IMR-90 (cell line): ENCODE data around the gene NRM. TPM values are rescaled to one million over a fixed set of nuclear protein-coding genes. Genes with fewer than 3 reads are reported as not detected.
A peak's percentile ranks its signal among the peaks of the same experiment; 100 is the strongest.

Source experiments
- ATAC-seq: fragments of 200-7000 bp; cut with Tn5 transposase; 2 replicates; pipeline ENCODE4 v1.9.1; 2020; ENCODE audit warnings: low read depth, mild to moderate bottlenecking, moderate library complexity
- BruUV-seq: library from RNA; stranded (reverse); fragments of 400-500 nt; replicated peaks from 2 replicates; lab custom pipeline; 2021; lab: Mats Ljungman, UMichigan
- CTCF ChIA-PET: fragments of 300-600 bp; formaldehyde crosslinking; extraction: SDS; loops from one replicate; lab custom pipeline; 2021; ENCODE audit warnings: antibody characterized with exemption; lab: Yijun Ruan, JAX
- POLR2A ChIA-PET: fragments of 300-600 bp; sonication (Branson Sonifier 250); formaldehyde crosslinking; loops from one replicate; lab custom pipeline; 2022; ENCODE audit warnings: antibody characterized with exemption; ENCODE audit not compliant: unreplicated experiment; lab: Charles Lee
- DNase-seq: peaks from one replicate; pipeline ENCODE4 v3.0.0; 2013
- H2AFZ ChIP-seq: replicated peaks from 2 replicates; pipeline ENCODE3; 2013; ENCODE audit warnings: low read length, mild to moderate bottlenecking; ENCODE audit not compliant: poor library complexity
- H2AK5ac ChIP-seq: 2 replicates; pipeline ENCODE4 v1.6.1; 2013; ENCODE audit warnings: low read depth, low read length, inconsistent platforms
- H2AK9ac ChIP-seq: replicated peaks from 2 replicates; pipeline ENCODE3; 2013; ENCODE audit warnings: mild to moderate bottlenecking, low read depth, low read length, moderate library complexity; ENCODE audit not compliant: poor library complexity
- H2BK120ac ChIP-seq: 2 replicates; pipeline ENCODE4 v1.6.1; 2013; ENCODE audit warnings: low read depth, low read length, inconsistent platforms
- H2BK15ac ChIP-seq: 3 replicates; pipeline ENCODE4 v1.6.1; 2013; ENCODE audit warnings: low read depth, low read length, inconsistent platforms
- H2BK20ac ChIP-seq: 2 replicates; pipeline ENCODE4 v1.6.1; 2013; ENCODE audit warnings: low read depth, mild to moderate bottlenecking, inconsistent platforms, low read length, moderate library complexity
- H2BK5ac ChIP-seq: 2 replicates; pipeline ENCODE4 v1.6.1; 2013; ENCODE audit warnings: mild to moderate bottlenecking, low read depth, low read length, inconsistent platforms; ENCODE audit not compliant: poor library complexity, severe bottlenecking
- H3K14ac ChIP-seq: replicated peaks from 2 replicates; pipeline ENCODE4 v1.6.1; 2013; ENCODE audit warnings: low read depth, low read length, inconsistent platforms
- H3K18ac ChIP-seq: 2 replicates; pipeline ENCODE4 v1.6.1; 2013; ENCODE audit warnings: low read depth, low read length, control low read depth
- H3K23ac ChIP-seq: 2 replicates; pipeline ENCODE4 v1.6.1; 2013; ENCODE audit warnings: low read depth, low read length, inconsistent platforms
- H3K27ac ChIP-seq: 2 replicates; pipeline ENCODE4 v1.5.1; 2013; ENCODE audit warnings: mild to moderate bottlenecking, control low read depth, low read length; ENCODE audit not compliant: insufficient read depth
- H3K27me3 ChIP-seq: 2 replicates; pipeline ENCODE4 v1.6.1; 2013; ENCODE audit warnings: low read length; ENCODE audit not compliant: control insufficient read depth, insufficient read depth
- H3K36me3 ChIP-seq: 2 replicates; pipeline ENCODE4 v1.6.1; 2013; ENCODE audit warnings: low read length, mixed read lengths; ENCODE audit not compliant: control insufficient read depth, insufficient read depth
- H3K4ac ChIP-seq: 2 replicates; pipeline ENCODE4 v1.6.1; 2013; ENCODE audit warnings: low read depth, low read length, inconsistent platforms
- H3K4me1 ChIP-seq: 2 replicates; pipeline ENCODE4 v1.6.1; 2013; ENCODE audit warnings: low read length, mixed read lengths; ENCODE audit not compliant: control insufficient read depth, insufficient read depth
- H3K4me2 ChIP-seq: 2 replicates; pipeline ENCODE4 v1.6.1; 2013; ENCODE audit warnings: low read depth, mild to moderate bottlenecking, control low read depth, low read length, moderate library complexity
- H3K4me3 ChIP-seq: 2 replicates; pipeline ENCODE4 v1.5.1; 2013; ENCODE audit warnings: low read depth, mild to moderate bottlenecking, control low read depth, low read length, moderate library complexity; ENCODE audit not compliant: insufficient read depth
- H3K56ac ChIP-seq: 2 replicates; pipeline ENCODE4 v1.6.1; 2013; ENCODE audit warnings: low read length, inconsistent platforms; ENCODE audit not compliant: insufficient read depth; ENCODE audit errors: extremely low read depth
- H3K79me1 ChIP-seq, 2 experiments: 2 replicates each; pipeline ENCODE4 v1.6.1; 2013; ENCODE audit warnings: low read length in 2 of 2, inconsistent platforms in 1 of 2, low read depth in 1 of 2
- H3K9ac ChIP-seq: 2 replicates; pipeline ENCODE4 v1.6.1; 2013; ENCODE audit warnings: low read depth, low read length, control low read depth
- H3K9me1 ChIP-seq: 2 replicates; pipeline ENCODE4 v1.6.1; 2013; ENCODE audit warnings: low read length, inconsistent platforms; ENCODE audit not compliant: insufficient read depth
- H3K9me3 ChIP-seq: 2 replicates; pipeline ENCODE4 v1.6.1; 2013; ENCODE audit warnings: low read length; ENCODE audit not compliant: control insufficient read depth, insufficient read depth
- H4K20me1 ChIP-seq: 2 replicates; pipeline ENCODE4 v1.6.1; 2013; ENCODE audit warnings: low read length, inconsistent platforms; ENCODE audit not compliant: insufficient read depth
- H4K5ac ChIP-seq: 2 replicates; pipeline ENCODE4 v1.6.1; 2013; ENCODE audit warnings: mild to moderate bottlenecking, low read depth, low read length, control low read depth
- H4K8ac ChIP-seq, 2 experiments: 2 replicates each; pipeline ENCODE4 v1.6.1; 2013; ENCODE audit warnings: low read depth in 2 of 2, low read length in 2 of 2, control low read depth in 1 of 2, inconsistent platforms in 1 of 2
- H4K91ac ChIP-seq: 2 replicates; pipeline ENCODE4 v1.6.1; 2013; ENCODE audit warnings: low read depth, low read length, inconsistent platforms; ENCODE audit not compliant: insufficient read depth
- BHLHE40 ChIP-seq: fragments of 150-350 bp; IDR thresholded peaks from 2 replicates; pipeline ENCODE4 v1.6.1; 2016; ENCODE audit warnings: mild to moderate bottlenecking, low read depth, low read length
- CEBPB ChIP-seq: IDR thresholded peaks from 2 replicates; pipeline ENCODE4 v1.6.1; 2012; ENCODE audit warnings: low read depth, low read length, improper control_type of control experiment
- CHD1 ChIP-seq: IDR thresholded peaks from 2 replicates; pipeline ENCODE4 v1.6.1; 2012; ENCODE audit warnings: low read depth, low read length, improper control_type of control experiment
- MAFK ChIP-seq: IDR thresholded peaks from 2 replicates; pipeline ENCODE4 v1.6.1; 2012; ENCODE audit warnings: low read depth, low read length, improper control_type of control experiment
- MAZ ChIP-seq: IDR thresholded peaks from 2 replicates; pipeline ENCODE4 v1.6.1; 2012; ENCODE audit warnings: low read depth, mild to moderate bottlenecking, low read length, improper control_type of control experiment, moderate library complexity, borderline replicate concordance
- MXI1 ChIP-seq: IDR thresholded peaks from 2 replicates; pipeline ENCODE4 v1.6.1; 2012; ENCODE audit warnings: low read depth, mild to moderate bottlenecking, low read length, moderate library complexity, borderline replicate concordance
- POLR2A ChIP-seq: IDR thresholded peaks from 2 replicates; pipeline ENCODE4 v1.6.1; 2012; ENCODE audit warnings: mild to moderate bottlenecking, low read depth, low read length
- SMC3 ChIP-seq: fragments of 150-350 bp; IDR thresholded peaks from 2 replicates; pipeline ENCODE4 v1.6.1; 2016; ENCODE audit warnings: low read depth, mild to moderate bottlenecking, antibody characterized with exemption, low read length, moderate library complexity
- WGBS, 2 experiments: methylation state at CpG; one replicate each; pipeline versions ENCODE4 v1.1.5 to v1.1.7; 2013; ENCODE audit warnings: missing lambda C conversion rate in 2 of 2; ENCODE audit not compliant: insufficient read length in 1 of 2; ENCODE audit errors: extremely low coverage in 2 of 2; 5-methylcytosine and 5-hydroxymethylcytosine counted together
- dilution Hi-C: fragments of 300-500 bp; cut with HindIII; formaldehyde crosslinking; loops from one replicate; pipeline ENCODE4 v1.14.3; 2018; ENCODE audit warnings: low sequenced_read_pairs; ENCODE audit not compliant: unreplicated experiment
- in situ Hi-C: fragments of 300-500 bp; cut with MboI; formaldehyde crosslinking; loops from 3 replicates; pipeline ENCODE4 v1.14.3; 2019; ENCODE audit warnings: low sequenced_read_pairs, inconsistent platforms, mixed read lengths
- intact Hi-C: fragments of 100-400 bp; cut with micrococcal nuclease; formaldehyde crosslinking; loops from 2 replicates; pipeline ENCODE4 v1.10.0; 2022
- polyA plus RNA-seq, 3 experiments: library from polyadenylated mRNA; depleted of rRNA; stranded (reverse); fragments of >200 nt; gene quantifications; 2 replicates each; pipeline ENCODE4 v1.2.3, GENCODE V29; 2012; ENCODE audit warnings: low replicate concordance in 1 of 3
- total RNA-seq: library from RNA; depleted of rRNA; stranded (reverse); fragments of >200 nt; gene quantifications from 2 replicates; pipeline ENCODE4 v1.2.3, GENCODE V29; 2012
- TF ChIP-seq, protein P1 (sequence below): fragments of 150-350 bp; IDR thresholded peaks from 2 replicates; pipeline ENCODE4 v1.6.1; 2016; ENCODE audit warnings: low read depth, mild to moderate bottlenecking, low read length, moderate library complexity, borderline replicate concordance
- TF ChIP-seq, protein P2 (sequence below): fragments of 150-350 bp; IDR thresholded peaks from 2 replicates; pipeline ENCODE4 v1.6.1; 2017; ENCODE audit warnings: mild to moderate bottlenecking, antibody characterized with exemption, low read length, low read depth

The NRM gene
- total and polyA plus RNA-seq, 2 of the 4 experiments (the other 2 are of a cell fraction): 2.2 to 27.0 TPM

DNA sequence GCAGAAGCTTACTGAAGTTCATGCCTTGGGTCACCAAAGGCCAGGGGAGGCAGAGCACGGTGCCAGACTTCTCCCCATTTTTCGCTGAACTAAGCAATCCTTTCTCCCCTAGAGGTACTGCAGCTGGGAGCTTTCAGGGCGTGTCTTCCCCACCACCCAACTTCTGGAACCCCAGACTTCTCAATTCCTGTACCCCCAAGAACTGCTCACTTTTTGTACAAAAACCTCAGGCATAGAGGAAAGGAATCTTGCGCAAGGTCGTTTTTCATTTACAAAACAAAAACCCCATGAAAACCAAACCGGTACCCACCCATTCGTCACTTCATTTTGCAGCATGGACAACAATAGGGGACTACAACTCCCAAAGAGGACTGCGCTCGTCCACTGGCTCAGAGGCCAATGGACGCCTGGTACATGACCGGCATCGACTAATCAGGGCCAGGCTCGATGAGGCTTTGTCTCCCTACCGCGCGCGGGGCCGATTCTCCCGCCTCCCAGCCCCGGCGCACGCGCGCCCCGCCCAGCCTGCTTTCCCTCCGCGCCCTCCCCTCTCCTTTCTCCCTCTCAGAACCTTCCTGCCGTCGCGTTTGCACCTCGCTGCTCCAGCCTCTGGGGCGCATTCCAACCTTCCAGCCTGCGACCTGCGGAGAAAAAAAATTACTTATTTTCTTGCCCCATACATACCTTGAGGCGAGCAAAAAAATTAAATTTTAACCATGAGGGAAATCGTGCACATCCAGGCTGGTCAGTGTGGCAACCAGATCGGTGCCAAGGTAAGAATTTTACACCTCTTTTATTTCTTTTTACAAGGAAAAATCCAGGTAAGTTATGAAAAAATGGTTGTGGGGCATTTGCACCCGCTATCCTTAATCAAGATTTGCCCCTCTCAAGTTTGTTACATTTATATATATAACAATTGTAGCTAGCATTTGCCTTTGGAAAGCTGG, 29.3 kb upstream of the NRM start, which contains the start of gene TUBB:
TUBB (plus strand) TSS at position 562 of the 947 bp plus-strand sequence; CDS start at position 717, 155 bp downstream.
- no TSS peak for BruUV-seq

More for the DNA sequence above, 29.3 kb upstream of the NRM start, which contains the start of gene TUBB:
- Histone ChIP-seq H4K91ac (peak within 1 kb of the TSS; percentile 97), H2BK5ac (peak within 1 kb of the TSS; percentile 91), H4K8ac (peak within 1 kb of the TSS; percentile 93 to 96), H3K14ac (peak within 1 kb of the TSS; percentile 98), H3K9me1 (peaks cover 5% of the 10 kb centered on the region), H3K79me1 (peaks cover 18 to 39% of the 10 kb centered on the region in 2 experiments), H4K5ac (peak within 1 kb of the TSS; percentile 93), H2BK120ac (peak within 1 kb of the TSS; percentile 88), H3K4me3 (peak within 1 kb of the TSS; percentile 68), H4K20me1 (peaks cover 37% of the 10 kb centered on the region), H3K4me2 (peak within 1 kb of the TSS; percentile 95), H3K9ac (peak within 1 kb of the TSS; percentile 97), H3K56ac (peak within 1 kb of the TSS; percentile 100), H2BK20ac (peak within 1 kb of the TSS; percentile 65), H2AK5ac (peak within 1 kb of the TSS; percentile 96), H3K4ac (peak within 1 kb of the TSS; percentile 97), H3K27me3 (no peaks in the 10 kb centered on the region), H2BK15ac (peak within 1 kb of the TSS; percentile 83; the same call in 2 of the 3 replicates), H3K18ac (peak within 1 kb of the TSS; percentile 65), H2AFZ (peak within 1 kb of the TSS; percentile 51), H3K36me3 (peaks cover 29% of the 10 kb centered on the region), H2AK9ac (peak within 1 kb of the TSS; percentile 99), H3K23ac (peak within 1 kb of the TSS; percentile 85), H3K27ac (peak within 1 kb of the TSS; percentile 98), H3K9me3 (no peaks in the 10 kb centered on the region), H3K4me1 (peaks cover 4% of the 10 kb centered on the region)
- TF ChIP-seq CEBPB (peak; percentile 66), MAFK (peak; percentile 84), MXI1 (peak; percentile 75; the same call in 1 of the 2 replicates), MAZ (peak; percentile 91), POLR2A (peak; percentile 95), CHD1 (no peak), BHLHE40 (peak; percentile 32; the same call in 1 of the 2 replicates), SMC3 (no peak)
- TF ChIP-seq, protein P1, sequence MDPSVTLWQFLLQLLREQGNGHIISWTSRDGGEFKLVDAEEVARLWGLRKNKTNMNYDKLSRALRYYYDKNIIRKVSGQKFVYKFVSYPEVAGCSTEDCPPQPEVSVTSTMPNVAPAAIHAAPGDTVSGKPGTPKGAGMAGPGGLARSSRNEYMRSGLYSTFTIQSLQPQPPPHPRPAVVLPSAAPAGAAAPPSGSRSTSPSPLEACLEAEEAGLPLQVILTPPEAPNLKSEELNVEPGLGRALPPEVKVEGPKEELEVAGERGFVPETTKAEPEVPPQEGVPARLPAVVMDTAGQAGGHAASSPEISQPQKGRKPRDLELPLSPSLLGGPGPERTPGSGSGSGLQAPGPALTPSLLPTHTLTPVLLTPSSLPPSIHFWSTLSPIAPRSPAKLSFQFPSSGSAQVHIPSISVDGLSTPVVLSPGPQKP: no peak
- TF ChIP-seq, protein P2, sequence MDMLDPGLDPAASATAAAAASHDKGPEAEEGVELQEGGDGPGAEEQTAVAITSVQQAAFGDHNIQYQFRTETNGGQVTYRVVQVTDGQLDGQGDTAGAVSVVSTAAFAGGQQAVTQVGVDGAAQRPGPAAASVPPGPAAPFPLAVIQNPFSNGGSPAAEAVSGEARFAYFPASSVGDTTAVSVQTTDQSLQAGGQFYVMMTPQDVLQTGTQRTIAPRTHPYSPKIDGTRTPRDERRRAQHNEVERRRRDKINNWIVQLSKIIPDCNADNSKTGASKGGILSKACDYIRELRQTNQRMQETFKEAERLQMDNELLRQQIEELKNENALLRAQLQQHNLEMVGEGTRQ: peak; percentile 77
- DNase-seq (peak; percentile 97), ATAC-seq (peak; percentile 71)
- CTCF ChIA-PET: interaction anchor here (0.6 kb wide), 1 partner anchor 88 kb away, joined by 7 read pairs; no protein-coding TSS in a partner anchor
- in situ Hi-C loops: loop anchor here (5.0 kb wide), 1 partner anchor 38 kb away; no protein-coding TSS in a partner anchor
- intact Hi-C loops: loop anchor here (2.0 kb wide), 1 partner anchor 103 kb away; the partner anchor contains the start of genes MRPS18B and PPP1R10
- 0% methylated on average over 12 of the region's 38 CpGs; no CpG with 5 or more reads in 1 of the 2 experiments for WGBS, 2 experiments
- dilution Hi-C loops: no loop called here
- POLR2A ChIA-PET: interaction anchor here (0.6 to 1.3 kb wide), 3 partner anchors 37 to 1357 kb away, joined by 4 to 6 read pairs (median 6); no protein-coding TSS in a partner anchor
